A549 treated with AZD9567 at 1 μM for 4 hours (cell line): ENCODE measurements around the gene MMP19. TPM values are rescaled to one million over a fixed set of nuclear protein-coding genes. Genes with fewer than 3 reads are reported as not detected.

ENCODE experiments used
- total RNA-seq: library from RNA; stranded (reverse); fragments of 200-300 nt; extraction: Qiagen RNA extraction; gene quantifications from 5 replicates; pipeline ENCODE4 v1.2.3, GENCODE V29; 2022; ENCODE audit not compliant: insufficient read depth

The MMP19 gene
- total RNA-seq, result 0.12 to 0.29 TPM (median 0.20 TPM) in 4 of 5 replicates, not detected in the other

GRCh38 chr12:55842681-55843429 lies at the start of gene MMP19:
Gene MMP19 (minus strand): TSS chr12:55842936. CDS start chr12:55842830, 106 bp downstream.

GRCh38 chr12:55817345-55818139 lies 25.2 kb downstream of the MMP19 start, which contains the start of the genes ORMDL2 and SARNP:
Gene ORMDL2 (plus strand): TSS chr12:55818041. CDS start chr12:55819000, 959 bp downstream.
Gene SARNP (minus strand): TSS chr12:55817724. CDS start chr12:55817701, 23 bp downstream.

Other genes with a start within 250 kb of the MMP19 start
- not detected in 5 replicates for gene OR10P1, start 206.0 kb downstream of the MMP19 start, total RNA-seq
- gene ITGA7, start 135.0 kb downstream of the MMP19 start, total RNA-seq, result 1.2 to 2.1 TPM (median 1.5 TPM) in 4 of 5 replicates, not detected in the other
- 142 to 155 TPM (median 144 TPM) in 5 replicates for gene BLOC1S1, start 126.9 kb downstream of the MMP19 start, total RNA-seq
- gene RDH5, start 122.5 kb downstream of the MMP19 start, total RNA-seq, result 2.0 to 2.7 TPM (median 2.5 TPM) in 4 of 5 replicates, not detected in the other
- gene CD63, start 113.9 kb downstream of the MMP19 start, total RNA-seq, result 645 to 708 TPM (median 655 TPM) in 5 replicates
- gene GDF11, start 99.8 kb downstream of the MMP19 start, total RNA-seq, result 3.7 to 5.1 TPM (median 4.6 TPM) in 5 replicates
- gene SARNP, start 25.2 kb downstream of the MMP19 start, total RNA-seq, result 90.8 to 133 TPM (median 92.8 TPM) in 5 replicates
- gene ORMDL2, start 24.9 kb downstream of the MMP19 start, total RNA-seq, result 100 to 110 TPM (median 108 TPM) in 5 replicates
- 16.2 to 29.2 TPM (median 18.3 TPM) in 5 replicates for gene DNAJC14, start 13.3 kb downstream of the MMP19 start, total RNA-seq
- 38.0 to 46.9 TPM (median 40.9 TPM) in 5 replicates for gene PYM1, start 85.0 kb upstream of the MMP19 start, total RNA-seq
- 16.5 to 52.6 TPM (median 18.3 TPM) in 5 replicates for gene DGKA, start 88.2 kb upstream of the MMP19 start, total RNA-seq
- gene PMEL, start 123.1 kb upstream of the MMP19 start, total RNA-seq, result 0.73 to 2.4 TPM (median 0.96 TPM) in 5 replicates
- gene CDK2, start 123.9 kb upstream of the MMP19 start, total RNA-seq, result 46.4 to 94.3 TPM (median 55.3 TPM) in 5 replicates
- gene RAB5B, start 131.1 kb upstream of the MMP19 start, total RNA-seq, result 27.4 to 34.9 TPM (median 33.8 TPM) in 5 replicates
- gene SUOX, start 154.3 kb upstream of the MMP19 start, total RNA-seq, result 6.4 to 10.7 TPM (median 8.1 TPM) in 5 replicates
- 1.5 to 2.2 TPM (median 1.9 TPM) in 5 replicates for gene IKZF4, start 178.1 kb upstream of the MMP19 start, total RNA-seq
- gene RPS26, start 199.0 kb upstream of the MMP19 start, total RNA-seq, result 460 to 862 TPM (median 750 TPM) in 5 replicates
- 0.93 to 5.5 TPM (median 1.8 TPM) in 5 replicates for gene ERBB3, start 237.2 kb upstream of the MMP19 start, total RNA-seq